ENCODE data around the gene IL4R.

DNA sequence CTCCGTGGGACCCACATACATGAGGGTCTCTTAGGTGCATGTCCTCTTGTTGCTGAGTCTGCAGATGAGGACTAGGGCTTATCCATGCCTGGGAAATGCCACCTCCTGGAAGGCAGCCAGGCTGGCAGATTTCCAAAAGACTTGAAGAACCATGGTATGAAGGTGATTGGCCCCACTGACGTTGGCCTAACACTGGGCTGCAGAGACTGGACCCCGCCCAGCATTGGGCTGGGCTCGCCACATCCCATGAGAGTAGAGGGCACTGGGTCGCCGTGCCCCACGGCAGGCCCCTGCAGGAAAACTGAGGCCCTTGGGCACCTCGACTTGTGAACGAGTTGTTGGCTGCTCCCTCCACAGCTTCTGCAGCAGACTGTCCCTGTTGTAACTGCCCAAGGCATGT, 50.0 kb downstream of the IL4R start:
- no peak for TF ChIP-seq CTCF (IDR thresholded peaks at IDR 0.05)
- TF ChIP-seq POLR2A (IDR thresholded peaks at IDR 0.05): no peak
- no peak for TF ChIP-seq EP300 (IDR thresholded peaks at IDR 0.05)
